Sigmoid colon (tissue), 3 donors: Measurements from ENCODE around the gene ASIC3.

Experiments
- CTCF ChIP-seq, 4 experiments: fragments of 450-650 bp in 3 of 4; fragments of 200-600 bp in 1 of 4; IDR thresholded peaks; one replicate each; pipeline ENCODE4 v1.5.1; 2016 to 2019; ENCODE audit warnings: antibody characterized with exemption in 4 of 4, mild to moderate bottlenecking in 3 of 4, moderate library complexity in 2 of 4
- POLR2A ChIP-seq, 2 donors: fragments of 450-650 bp; IDR thresholded peaks; one replicate each; pipeline ENCODE4 v1.6.1; 2016; ENCODE audit warnings: antibody characterized with exemption in 2 of 2, mild to moderate bottlenecking in 2 of 2, moderate library complexity in 2 of 2

- no peak for TF ChIP-seq CTCF (IDR thresholded peaks at IDR 0.05)
- TF ChIP-seq POLR2A (IDR thresholded peaks at IDR 0.05), result no peak
Observed at GRCh38 chr7:151012031-151012692, 36.2 kb upstream of the ASIC3 start.
